C1 segment of cervical spinal cord (tissue), 14 donors: ENCODE data around the gene EXOC3.
"Not testable (repeated sequence)": the region's sequence is repeated elsewhere in the genome, so short reads cannot be mapped to it uniquely, and the experiment has no call there.

Experiments used
- DNase-seq, 14 donors: peaks; one replicate each; lab custom pipeline; 2025; lab: John Stamatoyannopoulos, UW

EXOC3 gene

DNA sequence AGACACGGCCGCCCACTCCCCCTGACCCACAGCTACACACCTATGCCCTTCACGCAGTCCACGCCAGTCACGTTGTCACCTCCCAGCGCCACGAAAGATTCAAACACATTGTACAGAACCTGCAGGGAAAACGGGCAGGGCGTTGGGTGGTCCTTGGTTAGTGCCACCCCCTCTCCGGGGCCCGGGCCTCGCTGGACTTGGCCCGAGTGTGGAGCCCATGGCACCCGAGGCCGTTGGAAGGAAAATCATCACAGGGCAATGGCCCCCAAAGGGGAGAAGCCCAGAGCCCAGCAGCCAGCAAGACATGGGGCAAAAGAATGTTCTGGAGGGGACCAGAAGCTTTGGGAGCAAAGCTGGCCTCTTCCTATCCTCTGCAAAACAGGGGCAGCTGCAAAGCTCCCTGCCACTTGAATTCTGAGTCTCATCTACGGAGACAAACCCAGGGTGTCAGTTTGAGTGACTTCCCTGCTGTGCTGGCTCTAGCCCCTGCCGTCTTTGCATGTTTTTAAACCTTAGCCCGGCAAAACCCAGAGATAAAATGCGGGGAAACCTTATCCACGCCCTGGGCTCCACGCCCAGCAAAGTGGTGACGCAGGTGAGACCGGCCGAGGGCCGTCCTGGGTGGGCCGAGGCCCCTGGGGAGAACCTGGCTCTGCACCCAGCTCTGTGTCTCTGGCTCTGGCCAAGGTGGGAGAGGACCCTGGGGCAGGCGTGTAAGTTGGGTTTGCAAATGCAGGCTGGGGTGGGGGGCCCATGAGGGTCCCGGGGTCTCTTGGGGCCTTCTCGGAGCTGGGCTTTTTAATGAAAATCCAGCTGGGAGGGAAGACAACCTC is 42.4 kb downstream of the EXOC3 start:
- no peak for DNase-seq

DNA sequence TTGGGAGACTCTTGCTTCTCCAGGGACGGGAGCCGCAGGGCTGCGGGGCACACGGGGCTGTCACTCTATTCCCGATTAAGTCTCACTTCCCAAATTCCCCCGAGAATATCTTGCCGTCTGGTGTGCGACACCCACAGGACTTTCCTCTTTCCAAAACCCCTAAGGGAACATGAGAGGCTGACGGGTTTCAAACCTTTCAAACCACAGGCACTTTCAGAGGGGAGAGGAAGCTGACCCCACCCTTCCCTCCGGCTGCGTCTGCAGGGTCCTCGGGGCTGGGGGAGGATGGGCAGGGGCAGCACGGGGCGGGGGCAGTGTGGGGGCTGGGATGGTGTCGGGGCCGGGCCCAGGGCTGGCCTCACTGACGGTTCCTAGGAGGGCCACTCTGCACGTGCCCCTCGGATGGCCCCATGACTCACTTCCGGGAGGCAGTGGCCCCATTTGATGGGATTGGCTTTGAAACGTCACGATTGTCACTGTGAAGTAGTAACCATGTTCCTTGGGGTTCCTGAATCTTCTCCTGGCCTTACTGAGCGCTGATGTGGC is 43.0 kb downstream of the EXOC3 start:
- no peak for DNase-seq

DNA sequence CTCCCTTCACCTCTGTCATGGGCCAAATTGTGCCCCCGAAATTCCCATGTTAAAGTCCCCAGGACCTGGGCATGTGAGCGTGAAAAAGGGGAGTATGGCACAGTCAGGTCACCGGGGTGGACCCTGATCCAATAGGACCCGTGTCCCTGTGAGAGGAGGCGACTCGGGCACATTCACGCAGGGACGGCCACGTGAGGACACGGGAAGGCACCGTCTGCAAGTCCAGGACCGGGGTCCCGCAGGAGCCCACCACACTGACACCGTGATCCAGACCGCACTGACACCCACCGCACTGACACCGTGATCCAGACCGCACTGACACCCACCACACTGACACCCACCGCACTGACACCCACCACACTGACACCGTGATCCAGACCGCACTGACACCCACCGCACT is 43.6 kb downstream of the EXOC3 start:
- DNase-seq: not testable (repeated sequence)

DNA sequence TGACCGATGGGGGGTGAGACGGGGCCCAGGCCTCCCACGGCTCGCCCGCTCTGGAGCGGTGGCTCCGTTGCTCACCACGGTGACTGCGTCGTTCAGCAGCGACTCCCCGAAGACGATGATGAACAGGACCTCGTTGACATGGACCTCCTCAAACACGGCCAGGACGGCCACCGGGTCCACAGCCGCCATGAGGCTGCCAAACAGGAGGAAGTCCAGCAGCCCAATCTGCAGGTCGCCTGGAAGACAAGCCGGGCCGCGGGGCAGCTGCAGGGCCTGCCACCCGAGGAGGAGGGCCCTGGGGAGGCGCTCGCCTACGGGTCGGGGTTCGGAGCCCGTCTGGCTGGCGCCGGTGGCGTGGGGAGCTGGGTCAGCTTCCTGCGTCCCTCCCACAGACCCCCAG is 45.3 kb downstream of the EXOC3 start:
- no peak for DNase-seq

DNA sequence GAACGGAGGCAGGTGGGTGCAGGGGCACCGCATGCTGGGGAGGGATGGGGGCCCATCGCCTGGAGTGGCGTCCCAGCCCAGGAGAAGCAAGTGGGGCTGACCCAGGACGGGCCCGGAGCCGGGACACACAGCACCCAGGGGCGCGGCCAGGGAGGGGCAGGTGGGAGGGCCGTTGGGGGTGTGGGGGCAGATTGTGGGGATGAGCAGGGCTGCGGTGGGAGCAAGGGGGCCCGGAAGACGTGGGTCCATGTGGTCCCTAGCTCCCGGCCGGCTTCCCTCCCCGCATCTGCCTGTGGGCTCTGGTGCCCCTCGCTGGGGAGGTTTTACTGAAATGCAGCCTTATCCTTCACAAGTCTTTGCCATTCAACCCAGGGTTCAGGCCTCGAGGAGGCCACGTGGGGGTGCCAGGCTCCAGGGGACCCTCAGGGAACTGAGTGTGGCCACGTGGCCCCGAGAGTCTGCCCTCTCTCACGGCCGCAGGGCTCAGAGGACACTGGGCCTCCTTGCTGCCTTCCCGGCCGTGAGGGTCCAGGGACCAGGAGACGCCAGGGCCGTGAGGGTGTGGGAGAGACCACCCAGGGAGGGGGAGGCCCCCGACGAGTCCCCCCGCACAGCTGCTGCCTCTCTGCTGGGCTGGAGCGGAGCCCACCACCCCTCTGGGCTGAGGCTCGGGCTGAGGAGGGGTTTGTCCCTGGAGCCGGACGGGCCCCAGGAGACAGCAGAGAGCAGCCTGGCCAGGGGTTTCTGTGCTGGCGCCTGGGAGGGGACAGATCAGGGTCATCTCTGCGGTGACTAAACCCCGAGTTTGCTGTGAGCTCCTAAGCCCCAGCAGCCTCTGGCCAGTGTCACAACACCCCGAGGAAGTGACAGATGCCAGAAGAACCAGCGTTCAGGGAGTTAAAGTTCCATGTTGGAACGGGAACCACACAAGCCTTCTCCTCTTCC is 46.0 kb downstream of the EXOC3 start:
- no peak for DNase-seq

DNA sequence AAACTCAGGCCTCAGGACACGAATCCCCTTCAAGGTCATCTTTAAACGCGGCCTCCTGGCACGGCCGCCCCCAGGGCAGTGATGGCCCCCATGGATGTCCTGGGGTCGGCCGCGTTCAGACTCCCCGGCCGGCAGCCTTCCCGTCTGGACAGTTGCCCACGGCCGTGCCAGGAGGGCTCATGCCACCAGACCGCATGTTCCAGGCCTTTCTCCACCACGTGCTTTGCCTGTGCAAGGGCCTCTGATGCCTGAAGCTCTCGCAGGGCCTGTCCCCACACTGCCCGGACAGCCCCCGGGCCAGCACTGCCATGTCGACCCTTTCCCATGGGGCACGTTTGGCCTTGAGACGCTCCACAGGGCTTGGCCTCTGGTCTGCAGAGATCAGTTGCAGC is 46.7 kb downstream of the EXOC3 start:
- DNase-seq: no peak

DNA sequence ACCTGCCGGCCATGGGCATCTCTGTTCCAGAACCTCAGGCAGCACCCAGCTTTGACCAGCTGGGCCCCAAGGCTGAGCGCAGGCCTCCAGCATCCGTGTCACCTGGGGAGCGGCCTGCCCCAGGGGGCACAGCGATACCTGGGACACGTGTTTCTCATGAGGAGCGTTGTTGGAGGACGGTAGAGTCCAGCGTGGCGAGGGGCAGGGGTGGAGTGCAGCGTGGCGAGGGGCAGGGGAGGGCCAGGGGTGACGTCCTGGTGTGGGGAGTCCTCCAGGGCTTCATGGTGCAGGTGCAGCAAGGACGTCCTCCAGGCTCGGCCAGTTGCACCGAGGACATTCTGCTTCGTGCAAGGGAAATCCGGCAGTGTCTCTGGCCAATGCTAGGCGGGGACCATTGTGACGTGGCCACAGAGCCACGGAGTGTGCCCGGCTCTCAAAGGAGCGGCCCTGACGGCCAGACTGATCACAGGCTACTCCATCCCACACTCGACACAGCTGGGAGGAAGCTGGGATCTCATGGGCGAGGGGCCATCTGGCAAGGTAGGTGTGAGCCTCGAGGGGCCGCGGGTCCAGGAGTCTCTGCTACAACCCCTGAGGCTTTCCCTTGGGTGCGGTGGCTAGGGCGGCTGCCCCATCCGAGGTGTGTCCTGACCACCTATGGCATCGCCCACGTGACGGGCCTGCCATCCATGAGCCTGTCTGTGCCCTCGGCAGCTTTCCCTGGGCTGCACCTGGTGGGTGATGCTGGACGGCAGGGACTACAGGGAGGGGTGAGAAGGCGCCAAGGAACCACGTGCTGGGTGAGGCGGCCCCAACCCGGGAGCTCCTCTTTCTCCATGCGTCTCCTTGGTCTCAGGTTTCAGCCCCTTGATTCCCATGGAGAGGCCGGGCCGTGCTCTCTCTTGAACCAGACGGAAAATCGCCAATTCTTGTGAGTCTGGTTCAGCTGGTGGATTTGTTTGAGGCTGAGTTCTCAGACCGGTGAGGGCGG is 47.4 kb downstream of the EXOC3 start:
- DNase-seq: no peak

DNA sequence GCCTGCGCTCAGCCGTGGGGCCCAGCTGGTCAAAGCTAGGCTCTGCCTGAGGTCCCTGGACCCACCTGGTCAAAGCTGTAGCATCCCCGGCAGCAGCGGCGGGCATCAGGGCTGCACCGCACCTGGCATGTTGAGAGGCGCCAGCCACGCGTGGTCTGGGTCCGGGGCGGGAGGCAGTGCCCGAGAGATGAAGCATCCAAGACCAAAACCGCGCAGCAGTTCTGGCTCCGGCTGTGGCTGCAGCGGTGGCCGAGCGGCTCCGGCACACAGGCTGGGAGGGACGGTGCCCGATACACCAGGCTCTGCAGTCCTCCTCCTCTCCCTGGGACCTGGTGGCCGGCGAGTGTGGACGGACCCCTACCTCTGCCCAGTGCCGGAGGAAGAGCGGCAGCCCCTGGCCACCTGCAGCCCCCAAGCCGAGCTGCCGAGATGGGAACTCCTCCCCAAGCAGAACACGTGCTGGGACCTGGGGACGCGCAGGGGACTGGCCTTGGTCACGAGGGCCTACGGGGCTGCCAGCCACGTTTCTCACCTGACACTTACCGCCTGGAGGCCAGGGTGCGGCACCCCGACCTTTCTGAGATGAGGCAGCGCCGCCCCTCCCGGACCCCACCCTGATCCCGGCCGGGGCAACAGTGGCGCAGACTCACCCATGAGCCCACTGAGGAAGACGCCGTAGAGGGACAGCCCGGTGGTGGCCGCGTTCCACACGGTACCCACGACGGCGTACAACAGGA is 48.3 kb downstream of the EXOC3 start:
- DNase-seq: no peak

DNA sequence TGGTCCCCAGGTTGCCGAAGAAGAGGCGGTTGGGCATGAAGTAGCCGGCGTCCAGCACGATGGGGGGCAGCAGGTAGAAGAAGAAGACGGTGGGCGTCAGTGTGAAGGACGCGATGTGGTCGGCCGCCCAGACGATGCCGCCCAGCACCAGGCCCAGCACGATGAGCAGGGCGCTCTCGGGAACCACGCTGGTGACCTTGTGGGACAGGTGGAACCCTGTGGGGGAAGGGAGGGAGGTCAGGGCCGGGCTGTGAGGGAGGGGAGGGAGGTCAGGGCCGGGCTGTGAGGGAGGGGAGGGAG is 48.8 kb downstream of the EXOC3 start:
- DNase-seq: no peak

DNA sequence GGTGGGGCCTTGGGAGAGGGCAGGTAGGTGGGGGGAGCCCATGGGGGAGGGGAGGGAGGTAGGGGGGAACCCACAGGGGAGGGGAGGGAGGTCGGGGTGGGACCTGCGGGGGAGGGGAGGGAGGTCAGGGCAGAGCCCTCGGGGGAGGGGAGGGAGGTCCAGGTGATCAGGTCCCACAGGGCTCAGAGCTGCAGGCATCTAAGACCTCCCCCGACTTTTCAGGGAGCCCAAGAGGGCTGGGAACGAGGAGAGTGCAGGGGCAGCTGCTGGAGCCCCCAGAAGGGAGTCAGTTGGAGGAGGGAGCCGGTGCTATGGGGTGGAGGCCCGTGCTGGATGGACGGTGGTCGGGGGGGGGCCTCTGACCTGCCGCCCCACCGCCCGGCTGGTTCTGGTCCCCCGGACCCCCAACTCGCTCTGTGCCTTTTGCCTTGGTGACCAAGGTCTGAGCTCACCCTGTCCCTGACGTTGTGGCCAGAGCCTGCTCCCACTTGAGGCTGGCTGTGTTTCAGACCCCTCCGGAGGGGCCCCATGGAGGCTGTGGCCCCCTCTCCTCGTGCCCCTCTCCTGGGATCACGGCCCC is 49.4 kb downstream of the EXOC3 start:
- DNase-seq: no peak

DNA sequence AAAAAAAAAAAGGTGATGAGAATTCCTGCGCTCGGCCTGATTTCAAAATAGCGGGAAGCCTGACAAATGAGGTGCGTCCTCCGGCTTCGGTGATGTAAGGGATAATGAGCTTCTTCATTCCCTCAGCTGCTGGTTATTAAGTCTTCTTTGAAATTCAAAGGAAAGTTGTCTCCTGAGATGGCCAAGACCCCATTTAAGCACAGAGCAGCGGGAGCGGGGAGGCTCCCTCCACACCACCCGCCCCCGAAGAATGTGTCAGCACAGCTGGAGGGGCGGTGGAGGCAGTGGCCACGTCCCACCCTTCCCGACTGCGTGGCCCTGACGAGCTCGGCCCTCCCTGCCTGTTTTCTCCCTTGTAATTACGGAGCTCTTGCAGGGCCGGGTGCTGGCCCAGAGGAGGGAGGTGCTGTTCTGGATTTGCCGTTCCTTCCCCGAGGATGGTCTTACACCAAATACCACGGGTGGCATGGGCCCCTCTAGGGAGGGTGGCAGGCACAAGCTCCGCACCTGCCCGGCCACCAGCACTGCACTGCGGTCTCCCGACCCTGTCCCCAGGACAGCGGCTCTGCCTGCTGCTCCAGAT is 50.2 kb downstream of the EXOC3 start:
- DNase-seq: no peak

DNA sequence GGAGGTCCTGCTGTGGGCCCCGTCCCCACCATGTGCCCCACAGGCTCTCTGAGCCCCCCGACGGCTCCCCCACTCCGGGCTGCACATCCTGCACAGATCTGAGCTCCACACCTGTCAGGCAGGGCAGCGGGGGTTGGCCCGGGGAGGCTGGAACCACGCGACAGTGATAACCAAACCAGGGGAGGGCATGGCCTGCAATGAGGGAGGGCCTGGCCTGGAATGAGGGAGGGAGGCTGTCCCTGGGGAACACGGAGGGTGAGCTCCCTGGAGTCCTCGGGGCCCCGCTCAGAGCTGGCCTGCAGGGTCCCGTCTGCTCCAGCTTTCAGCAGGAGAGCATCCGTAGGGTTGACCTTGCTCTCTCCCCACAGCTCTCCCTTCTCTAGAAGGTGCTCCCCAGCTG is 50.8 kb downstream of the EXOC3 start:
- no peak for DNase-seq

DNA sequence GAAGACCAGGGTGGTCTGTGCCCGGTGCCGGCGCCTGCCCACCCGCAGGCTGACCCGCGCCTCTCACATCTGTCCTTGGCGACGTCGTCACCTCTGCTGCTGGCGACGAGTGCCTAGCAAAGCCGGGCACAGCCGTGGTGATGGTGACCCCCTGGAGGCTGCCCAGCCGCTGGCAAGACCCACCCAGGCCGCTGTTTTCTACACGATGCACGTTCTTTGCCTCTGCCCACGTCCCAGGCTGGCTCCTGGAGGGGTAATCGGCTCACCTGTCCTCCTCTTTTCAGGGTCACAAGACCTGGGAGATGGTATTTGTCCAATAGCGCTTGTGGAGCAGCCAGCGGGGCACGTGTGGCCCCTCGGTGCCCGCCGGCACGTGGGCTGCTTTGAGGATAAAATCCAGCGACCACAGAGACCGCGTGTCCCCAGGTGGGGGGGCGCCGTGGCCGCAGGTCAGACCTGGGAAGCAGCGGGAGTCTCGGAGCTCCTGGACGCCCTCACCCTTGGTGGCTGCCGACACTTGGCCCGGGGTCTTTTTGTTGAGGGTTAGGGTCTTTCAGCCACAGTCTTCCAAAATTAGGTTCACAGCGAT is 51.8 kb downstream of the EXOC3 start:
- DNase-seq: no peak

DNA sequence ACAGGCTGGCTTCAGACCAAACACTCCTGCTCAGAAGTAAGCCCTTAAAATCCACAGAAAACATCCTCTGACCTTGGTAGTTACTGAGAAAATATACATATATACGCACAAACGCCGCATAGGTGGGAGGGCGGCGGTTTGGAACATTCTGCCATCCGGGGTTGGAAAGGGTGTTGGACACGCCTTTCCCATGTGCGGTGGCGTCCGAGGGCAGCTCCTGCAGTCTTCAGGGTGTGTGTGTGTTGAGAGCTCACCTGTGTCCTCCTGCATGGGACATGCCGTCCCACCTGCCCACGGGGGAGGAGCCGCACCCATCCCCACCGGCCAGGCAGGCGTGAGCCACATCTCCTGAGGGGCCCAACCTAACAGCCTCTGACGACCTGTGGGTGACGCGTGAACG is 53.1 kb downstream of the EXOC3 start:
- DNase-seq: no peak

DNA sequence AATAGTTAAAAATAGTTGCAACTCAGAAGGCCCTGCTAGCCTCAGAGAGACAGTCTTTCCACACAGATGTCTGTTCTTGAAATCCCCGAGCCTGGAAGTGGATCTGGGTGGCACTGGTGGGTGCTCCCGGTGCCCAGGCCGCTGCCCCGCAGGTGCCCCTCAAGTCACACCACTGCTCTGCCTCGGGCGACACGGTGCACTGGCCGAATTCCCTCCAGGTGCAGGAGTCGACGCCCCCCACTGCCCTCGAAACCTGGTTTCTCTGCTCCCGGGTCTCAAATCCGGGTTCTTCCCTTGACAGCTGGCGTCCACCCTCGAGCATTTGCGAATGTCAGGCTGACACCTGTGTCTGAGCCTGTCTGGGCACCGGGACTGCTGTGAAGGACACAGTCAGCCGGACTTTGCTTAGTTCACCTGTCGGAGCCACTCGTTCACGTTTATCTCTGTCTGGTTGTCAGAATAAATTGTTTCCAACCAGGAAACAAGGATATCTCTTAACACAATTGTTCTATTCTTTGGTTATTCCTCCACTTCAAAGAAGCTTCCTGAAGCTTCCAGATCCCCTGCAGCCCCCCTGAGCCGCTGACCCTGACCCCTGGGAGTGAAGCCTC is 54.2 kb downstream of the EXOC3 start:
- no peak for DNase-seq

DNA sequence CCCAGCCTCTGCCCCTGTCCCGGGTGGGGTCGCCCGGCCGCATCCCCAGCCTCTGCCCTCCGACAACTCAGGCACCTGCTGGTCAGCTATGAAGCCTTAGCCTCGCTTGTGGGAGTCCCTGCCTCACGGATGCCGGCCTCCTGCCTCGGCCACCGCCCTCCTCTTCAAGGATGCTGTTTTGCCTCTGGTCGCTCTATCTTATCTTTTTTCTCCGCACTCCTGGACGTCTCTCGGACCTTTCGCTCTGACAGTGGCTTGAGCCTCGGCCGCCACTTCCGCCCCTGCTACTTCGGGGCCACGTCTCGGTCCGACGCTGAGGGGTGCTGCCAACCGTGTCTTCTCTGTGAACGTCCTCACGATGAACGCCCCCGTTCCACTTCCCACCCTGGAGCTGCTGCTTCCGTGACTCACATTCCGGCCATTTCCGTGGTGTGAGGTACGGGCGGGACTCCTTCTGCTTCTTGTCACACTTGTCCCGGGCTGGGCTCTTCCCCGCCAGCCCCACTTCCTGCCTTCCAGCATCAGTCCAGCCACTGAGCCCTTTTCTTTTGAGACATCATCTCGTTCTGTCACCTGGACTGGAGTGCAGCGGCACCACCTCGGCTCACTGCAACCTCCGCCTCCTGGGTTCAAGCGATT is 55.0 kb downstream of the EXOC3 start:
- DNase-seq: no peak

DNA sequence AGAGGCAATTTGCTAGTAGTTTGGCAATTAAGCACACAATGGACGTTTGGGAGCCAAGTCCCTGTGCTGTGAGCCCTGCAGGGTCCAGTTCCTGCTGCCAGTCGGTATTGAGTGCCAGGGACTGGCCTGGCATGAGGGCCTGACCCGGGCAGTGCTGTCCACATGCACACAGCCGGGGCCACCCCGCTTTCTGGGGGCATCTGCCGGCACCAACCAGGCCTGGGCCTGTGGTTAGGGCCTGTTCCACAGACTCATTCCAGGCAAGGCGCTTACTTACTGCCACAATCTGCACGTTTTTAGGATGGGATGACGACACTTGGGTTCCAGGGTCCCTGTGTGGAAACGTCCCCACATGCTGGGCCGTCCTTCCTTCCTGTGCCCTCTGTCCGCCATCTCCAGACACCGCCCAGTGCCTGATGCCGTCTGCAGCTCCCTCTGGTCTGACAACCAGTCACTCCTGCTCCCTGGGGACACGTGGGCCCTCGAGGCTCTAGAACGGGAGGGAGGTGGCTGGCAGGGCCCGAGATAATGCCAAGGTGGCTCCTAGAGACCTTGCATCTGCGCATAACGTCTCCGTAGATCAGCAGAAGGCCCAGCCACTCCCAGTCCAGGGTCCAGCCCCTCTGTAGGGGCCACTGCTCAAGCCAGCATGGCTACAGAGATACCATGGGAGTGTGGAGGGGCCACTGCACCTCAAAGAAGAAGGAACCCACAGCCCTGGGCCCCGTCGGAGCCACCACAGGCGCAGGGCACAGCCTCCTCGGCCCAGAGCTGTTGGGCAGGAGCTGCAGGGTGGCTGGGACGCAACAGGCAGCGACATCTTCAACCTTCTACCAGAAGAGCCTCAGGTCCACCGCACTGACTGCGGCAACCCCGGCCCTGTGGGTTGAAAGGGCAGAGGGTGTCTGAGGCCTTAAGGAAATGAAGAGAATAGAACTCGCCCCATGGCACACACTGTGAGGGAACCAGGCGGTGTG is 56.5 kb downstream of the EXOC3 start:
- no peak for DNase-seq
